Stimulated activated CD4-positive, alpha-beta T cell treated with anti-CD3 and anti-CD28 coated beads, Interleukin-15, amount 100 ng/mL, for 1 hour (primary cell): ENCODE data around the gene NLGN1.

ENCODE experiments used
- DNase-seq, 2 donors: peaks; one replicate each; pipeline ENCODE4 v3.0.0-alpha.2; 2020; ENCODE audit warnings: low read depth in 1 of 2, low spot score in 1 of 2

NLGN1 gene

GRCh38 chr3:174060431-174060830, 662.9 kb downstream of the NLGN1 start:
- DNase-seq = no peak

GRCh38 chr3:174061162-174061561, 663.6 kb downstream of the NLGN1 start:
- DNase-seq = no peak

- no peak for DNase-seq
Measured at GRCh38 chr3:174061731-174062130, 664.2 kb downstream of the NLGN1 start.

DNA sequence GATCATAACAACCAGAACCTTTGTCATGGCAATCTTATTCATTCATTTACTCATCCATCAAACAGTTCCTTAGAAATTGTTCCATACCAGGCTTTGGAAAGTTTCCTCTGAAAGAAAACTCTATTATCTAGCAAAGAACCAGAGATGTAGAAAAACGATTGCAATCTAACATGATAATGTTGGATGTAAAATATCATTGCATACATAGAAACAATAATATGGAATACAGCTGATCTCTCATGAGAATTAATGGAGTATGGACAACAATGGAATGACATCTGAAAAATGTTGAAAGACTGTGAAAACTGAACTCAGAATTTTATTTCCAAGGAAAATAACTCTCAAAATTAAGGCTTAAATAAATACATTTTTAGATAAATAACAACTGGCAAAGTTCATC, 665.4 kb downstream of the NLGN1 start:
- DNase-seq = no peak

DNA sequence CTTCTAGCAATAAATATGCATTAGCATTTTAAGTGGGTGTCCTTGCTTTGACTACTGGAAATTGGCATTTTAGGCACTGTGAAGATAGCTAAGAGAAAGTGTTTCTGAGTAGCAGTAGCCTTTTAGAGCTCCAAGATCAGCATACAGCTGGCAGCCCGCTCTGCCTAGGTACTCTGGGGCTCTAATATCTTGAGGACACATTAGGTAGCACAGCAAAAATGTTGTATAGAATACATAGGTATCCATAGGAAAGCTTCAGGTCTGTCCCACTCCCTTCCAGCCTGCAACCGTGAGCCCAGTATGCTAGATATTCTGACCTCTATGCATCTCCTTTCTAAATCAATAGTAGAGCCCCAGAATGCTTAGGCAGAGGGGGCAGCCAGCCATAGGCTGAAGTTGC, 670.5 kb downstream of the NLGN1 start:
- DNase-seq = no peak

DNA sequence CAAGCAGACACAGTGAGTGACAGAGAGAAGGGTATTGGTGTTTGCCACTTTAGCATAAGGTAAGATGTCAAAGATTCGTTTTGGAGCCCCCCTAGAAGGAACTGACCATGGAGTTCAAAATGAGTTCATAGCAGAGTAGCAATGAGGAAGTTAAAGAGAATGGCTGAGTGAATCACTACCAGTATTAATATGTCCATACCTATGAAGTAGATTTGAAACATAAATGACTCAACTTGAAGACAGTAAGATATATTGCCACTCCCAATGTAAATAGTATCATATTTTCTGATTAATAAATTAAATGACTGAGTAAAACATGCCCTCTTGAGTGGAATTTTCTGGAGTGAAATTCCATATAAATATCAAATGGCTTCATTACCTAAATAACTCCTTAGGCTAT, 675.1 kb downstream of the NLGN1 start:
- DNase-seq = no peak

DNA sequence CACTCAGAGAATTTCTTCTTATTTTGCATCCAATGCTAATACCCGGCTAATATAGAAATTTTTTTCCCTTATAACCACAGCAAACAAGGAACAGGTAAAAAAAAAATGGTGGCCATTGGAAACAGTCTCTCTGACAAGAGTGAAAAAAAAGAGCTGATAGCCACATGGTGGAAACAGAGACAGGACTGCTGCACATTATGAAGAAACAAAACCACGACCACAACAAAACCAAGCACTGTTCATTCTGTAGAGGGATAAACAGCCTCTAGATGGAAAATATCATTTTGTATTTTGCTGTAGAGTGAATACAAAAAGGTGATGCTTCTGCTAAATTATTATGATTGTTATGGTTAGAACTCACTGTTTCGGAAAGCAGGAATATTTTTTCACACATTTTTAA, 686.2 kb downstream of the NLGN1 start:
- no peak for DNase-seq

- no peak for DNase-seq
Measured at GRCh38 chr3:174089592-174089991, 692.0 kb downstream of the NLGN1 start.

DNA sequence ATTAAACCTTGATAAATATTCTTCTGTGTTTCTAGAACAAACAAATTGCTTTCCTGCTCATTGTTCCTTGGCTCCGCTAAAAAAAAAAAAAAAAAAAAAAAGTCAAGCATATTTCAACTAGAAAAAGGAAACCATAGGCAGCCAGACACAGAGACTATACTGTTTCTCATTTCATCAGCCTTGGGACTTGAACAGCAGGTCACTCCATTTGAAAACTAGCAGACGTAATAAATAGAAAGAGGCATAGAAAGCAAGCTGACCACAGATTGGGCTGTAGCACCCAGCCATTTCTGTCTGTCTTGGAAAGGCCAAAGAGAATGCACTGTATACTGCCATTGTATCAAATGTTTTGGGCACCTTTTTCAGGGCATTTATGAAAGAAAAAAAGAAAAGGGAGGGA, 697.1 kb downstream of the NLGN1 start:
- no peak for DNase-seq

GRCh38 chr3:174097686-174098085, 700.1 kb downstream of the NLGN1 start:
- DNase-seq = no peak

DNA sequence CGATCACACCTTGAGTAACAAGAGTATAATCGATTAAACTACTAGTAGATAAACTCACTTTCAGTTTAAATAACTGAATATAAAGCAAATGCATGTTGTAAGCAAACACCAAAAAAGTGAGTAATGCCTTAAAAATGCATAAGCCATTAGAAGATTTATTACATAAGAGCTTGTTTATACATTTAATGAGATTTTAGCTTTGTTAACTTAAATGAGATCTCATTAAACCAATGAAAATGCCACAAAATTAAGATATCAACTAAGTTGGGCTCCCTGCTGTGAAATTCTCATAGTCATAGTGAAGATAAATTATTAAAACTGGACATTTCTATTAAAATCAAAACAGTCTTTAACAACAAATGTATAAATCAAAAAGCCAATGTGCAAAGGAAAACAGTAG, 701.2 kb downstream of the NLGN1 start:
- no peak for DNase-seq

DNA sequence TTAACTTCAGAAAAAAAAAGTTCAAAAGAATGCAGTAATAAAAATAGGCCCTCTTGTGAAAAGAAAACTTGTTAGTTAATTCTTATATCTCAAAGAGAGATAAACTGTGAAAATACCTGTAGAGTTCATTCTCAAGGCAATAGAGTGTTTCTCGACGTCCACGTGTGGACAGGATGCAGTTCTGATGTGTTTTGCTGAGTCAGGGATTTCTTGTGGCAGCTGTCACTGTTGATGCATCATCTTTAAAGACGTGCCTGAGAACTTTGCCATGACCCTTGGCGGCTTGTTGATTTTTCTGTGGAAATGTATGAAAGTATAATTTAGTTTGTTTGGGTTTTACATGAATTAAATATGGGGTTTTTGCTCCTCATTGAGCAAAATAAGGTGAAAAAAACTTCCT, 702.2 kb downstream of the NLGN1 start:
- DNase-seq = no peak

DNA sequence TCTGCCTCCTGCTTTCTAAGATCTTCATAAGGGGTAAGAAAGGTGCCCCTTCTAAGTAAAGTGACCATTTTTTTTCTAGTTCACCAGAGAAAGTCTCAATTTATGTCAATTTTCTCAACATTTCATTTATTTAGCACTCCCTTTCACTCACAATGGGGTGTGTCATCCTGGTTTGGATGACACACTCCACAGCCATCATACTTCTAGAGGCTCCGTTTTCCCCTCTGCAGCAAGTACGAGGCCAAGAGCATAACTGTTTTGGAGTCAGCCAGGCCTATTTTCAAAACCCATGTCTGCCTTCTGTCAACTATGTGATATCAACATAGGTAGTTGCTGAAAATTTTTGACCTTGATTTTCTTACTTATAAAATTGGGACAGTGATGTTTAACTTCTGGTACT, 703.2 kb downstream of the NLGN1 start:
- no peak for DNase-seq

GRCh38 chr3:174101244-174101643, 703.7 kb downstream of the NLGN1 start:
- no peak for DNase-seq

- no peak for DNase-seq
Measured at GRCh38 chr3:174102274-174102673, 704.7 kb downstream of the NLGN1 start.

DNA sequence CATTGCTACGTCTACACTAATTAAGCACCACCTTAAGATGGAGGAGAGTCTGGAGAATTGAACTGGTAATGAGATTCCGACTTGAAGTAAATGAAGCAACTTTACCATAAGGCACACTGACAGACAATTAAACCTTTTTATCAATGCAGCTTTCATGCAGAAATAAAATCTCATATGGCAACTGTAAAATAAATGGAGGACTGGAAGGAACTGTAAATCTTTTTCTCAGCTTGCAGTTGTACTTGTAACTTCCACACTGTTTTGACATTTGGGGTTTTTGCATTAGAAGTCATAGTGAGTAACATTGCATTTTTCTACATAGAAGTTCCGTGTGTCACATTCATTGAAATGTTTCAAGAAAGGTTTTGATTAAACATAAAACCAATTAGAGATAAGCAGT, 705.3 kb downstream of the NLGN1 start:
- DNase-seq = no peak

GRCh38 chr3:174110761-174111160, 713.2 kb downstream of the NLGN1 start:
- DNase-seq = no peak

- no peak for DNase-seq
Measured at GRCh38 chr3:174111776-174112175, 714.2 kb downstream of the NLGN1 start.

DNA sequence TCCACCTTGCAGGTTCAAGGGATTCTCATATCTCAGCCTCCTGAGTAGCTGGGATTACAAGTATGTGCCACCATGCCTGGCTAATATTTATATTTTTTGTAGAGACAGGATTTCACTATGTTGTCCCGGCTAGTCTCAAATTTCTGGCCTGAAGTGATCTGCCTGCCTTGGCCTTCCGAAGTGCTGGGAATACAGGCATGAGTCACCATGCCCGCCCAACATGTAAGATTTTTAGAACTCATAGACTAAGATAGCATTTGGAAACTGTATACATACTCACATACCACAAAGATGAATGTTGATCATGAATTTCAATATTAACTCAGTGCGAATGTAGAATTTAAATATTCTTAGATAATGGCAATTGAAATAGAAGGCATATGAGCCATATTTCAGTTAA, 718.9 kb downstream of the NLGN1 start:
- DNase-seq = no peak

DNA sequence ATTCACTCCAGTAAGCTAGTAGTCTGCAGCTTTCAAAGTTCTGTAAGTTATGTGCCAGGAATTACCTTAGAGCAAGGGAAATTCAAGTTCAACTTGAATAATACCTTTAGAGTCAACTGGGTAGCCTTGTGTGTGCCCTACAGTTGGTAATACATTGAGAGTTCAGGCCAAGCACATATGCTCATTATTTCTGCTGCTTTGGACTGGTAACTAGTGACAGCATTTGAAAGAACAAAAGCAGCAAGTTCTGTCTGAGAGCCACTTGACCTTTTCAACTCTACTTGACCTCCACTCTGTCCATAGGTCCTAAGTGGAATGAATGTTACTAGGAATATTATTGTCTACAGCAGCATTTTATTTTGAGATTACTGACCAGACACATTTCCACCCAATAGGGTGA, 723.5 kb downstream of the NLGN1 start:
- no peak for DNase-seq

GRCh38 chr3:174122411-174122810, 724.9 kb downstream of the NLGN1 start:
- DNase-seq = no peak

DNA sequence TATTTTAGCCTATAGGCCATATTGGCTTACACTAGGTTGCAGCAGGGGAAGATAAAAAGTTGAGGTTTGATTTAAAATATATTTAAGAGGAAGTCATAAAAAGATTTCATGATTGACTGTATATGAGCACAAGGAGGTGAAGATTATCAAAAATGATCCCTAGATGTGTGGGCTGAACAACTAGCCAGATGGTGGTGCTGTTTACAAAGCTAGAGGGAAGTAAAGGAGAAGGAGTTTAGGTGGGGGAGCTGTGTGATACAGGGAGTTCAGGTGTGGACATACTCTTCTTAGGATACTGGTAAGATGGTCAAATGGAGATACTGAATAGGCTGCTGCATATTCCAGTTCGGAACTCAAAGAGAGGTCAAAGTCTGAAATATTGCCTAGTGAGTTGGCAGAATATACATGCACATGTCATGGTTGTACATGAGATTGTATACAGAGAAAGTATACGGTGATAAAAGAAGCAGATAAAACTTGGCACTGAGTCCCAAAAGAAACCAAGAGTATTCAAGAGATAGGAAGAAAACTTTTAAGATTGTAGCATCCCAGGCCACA, 727.8 kb downstream of the NLGN1 start:
- DNase-seq = no peak

DNA sequence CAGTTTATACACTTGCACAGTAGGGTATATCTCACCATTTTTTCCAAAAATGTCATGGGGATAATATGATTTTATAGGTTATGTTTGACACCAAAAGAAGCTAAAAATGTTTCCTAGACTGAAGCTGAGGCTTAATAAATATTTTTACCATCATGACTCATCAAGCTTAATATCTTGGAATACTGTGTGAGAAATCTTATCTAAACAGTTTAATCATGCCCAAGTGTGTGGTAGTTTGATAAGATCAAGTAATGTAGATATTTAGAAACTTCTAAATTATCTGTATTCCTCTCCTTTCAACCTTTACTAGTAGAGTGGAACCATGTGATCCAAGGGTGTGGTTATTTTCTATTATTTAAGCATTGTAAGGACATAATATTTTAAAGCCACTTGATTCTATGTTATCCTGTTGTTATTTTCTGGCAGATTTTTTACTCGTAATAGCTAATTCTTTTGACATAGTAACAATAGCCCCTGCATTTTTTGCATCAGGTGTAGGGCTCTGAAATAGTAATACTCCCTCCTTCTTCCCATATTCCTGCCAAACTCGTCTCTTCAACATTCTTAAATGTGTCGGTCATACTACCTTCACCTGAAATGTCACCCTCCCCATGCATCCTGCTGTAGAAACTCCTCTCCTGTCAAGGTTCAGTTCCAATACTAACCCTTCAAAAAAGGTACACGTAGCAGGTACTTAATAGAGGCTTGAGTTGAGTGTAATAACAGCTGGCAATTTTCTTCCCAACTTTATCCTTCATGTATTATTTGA, 729.6 kb downstream of the NLGN1 start:
- DNase-seq = no peak
